Measurements from ENCODE around the gene SPEF1. TPM values are rescaled to one million over a fixed set of nuclear protein-coding genes. Genes with fewer than 3 reads are reported as not detected.

The SPEF1 gene
- polyA plus RNA-seq, 4 donors = 1.2 to 2.7 (median 2.3) TPM

- DNase-seq (ENCODE audit: low read depth in 4 of 4, low spot score in 2 of 4) = peak in 3 of 4 donors; percentile 78 to 84 (median 83)
These were observed 30.4 kb upstream of the SPEF1 start for GRCh38 chr20:3811467-3812258.

- no peak for DNase-seq (ENCODE audit: low read depth in 4 of 4, low spot score in 2 of 4)
These were observed 27.3 kb upstream of the SPEF1 start for GRCh38 chr20:3808544-3808943.

- DNase-seq (ENCODE audit: low read depth in 4 of 4, low spot score in 2 of 4) = no peak
These were observed 23.5 kb upstream of the SPEF1 start for GRCh38 chr20:3804781-3805180.

- DNase-seq (ENCODE audit: low read depth in 4 of 4, low spot score in 2 of 4) = no peak
These were observed 23.1 kb upstream of the SPEF1 start for GRCh38 chr20:3804254-3804751.

- no peak for DNase-seq (ENCODE audit: low read depth in 4 of 4, low spot score in 2 of 4)
These were observed 22.6 kb upstream of the SPEF1 start for GRCh38 chr20:3803854-3804253.

GRCh38 chr20:3803289-3803688, 22.0 kb upstream of the SPEF1 start:
- no peak for DNase-seq (ENCODE audit: low read depth in 4 of 4, low spot score in 2 of 4)

GRCh38 chr20:3802524-3803239, 21.4 kb upstream of the SPEF1 start:
- DNase-seq (ENCODE audit: low read depth in 4 of 4, low spot score in 2 of 4) = no peak

GRCh38 chr20:3801846-3802245, 20.6 kb upstream of the SPEF1 start:
- no peak for DNase-seq (ENCODE audit: low read depth in 4 of 4, low spot score in 2 of 4)

GRCh38 chr20:3801299-3801698, 20.1 kb upstream of the SPEF1 start:
- no peak for DNase-seq (ENCODE audit: low read depth in 4 of 4, low spot score in 2 of 4)

- no peak for DNase-seq (ENCODE audit: low read depth in 4 of 4, low spot score in 2 of 4)
These were observed 19.6 kb upstream of the SPEF1 start for GRCh38 chr20:3800878-3801260.

GRCh38 chr20:3800256-3800877, 19.1 kb upstream of the SPEF1 start:
- DNase-seq (ENCODE audit: low read depth in 4 of 4, low spot score in 2 of 4) = no peak

- no peak for DNase-seq (ENCODE audit: low read depth in 4 of 4, low spot score in 2 of 4)
These were observed 17.6 kb upstream of the SPEF1 start for GRCh38 chr20:3798908-3799248.

GRCh38 chr20:3798373-3798768, 17.1 kb upstream of the SPEF1 start:
- DNase-seq (ENCODE audit: low read depth in 4 of 4, low spot score in 2 of 4) = no peak

- DNase-seq (ENCODE audit: low read depth in 4 of 4, low spot score in 2 of 4) = no peak
These were observed 16.5 kb upstream of the SPEF1 start for GRCh38 chr20:3797592-3798372.

- DNase-seq (ENCODE audit: low read depth in 4 of 4, low spot score in 2 of 4) = no peak
These were observed 15.9 kb upstream of the SPEF1 start for GRCh38 chr20:3797226-3797545.

GRCh38 chr20:3796477-3797225, 15.4 kb upstream of the SPEF1 start:
- no peak for DNase-seq (ENCODE audit: low read depth in 4 of 4, low spot score in 2 of 4)

- DNase-seq (ENCODE audit: low read depth in 4 of 4, low spot score in 2 of 4) = peak in 3 of 4 donors; percentile 75 to 87 (median 82)
These were observed 14.5 kb upstream of the SPEF1 start, which contains the start of gene CDC25B for GRCh38 chr20:3795511-3796468. CDC25B (plus strand) TSS chr20:3796310; CDS start chr20:3796532, 222 bp downstream.

- DNase-seq (ENCODE audit: low read depth in 4 of 4, low spot score in 2 of 4) = no peak
These were observed 13.6 kb upstream of the SPEF1 start for GRCh38 chr20:3794701-3795420.
